T-helper 2 cell treated with Interferon-gamma antibody and Interleukin-4, amounts not matched to agents 5 μg/mL and 100 μg/mL, for 36 hours (primary cell): ENCODE data around the gene OR3A3.
"Not testable (repeated sequence)": the region's sequence is repeated elsewhere in the genome, so short reads cannot be mapped to it uniquely, and the experiment has no call there.

Source experiments
- DNase-seq: peaks from one replicate; pipeline ENCODE4 v3.0.0; 2021; ENCODE audit warnings: low spot score
- H3K27ac Mint-ChIP-seq: one replicate; pipeline ENCODE4 v1.8.0; 2021; ENCODE audit warnings: mild to moderate bottlenecking, mixed read lengths
- H3K27me3 Mint-ChIP-seq: one replicate; pipeline ENCODE4 v1.8.0; 2021; ENCODE audit warnings: low read depth, mixed read lengths
- H3K36me3 Mint-ChIP-seq: one replicate; pipeline ENCODE4 v1.8.0; 2021; ENCODE audit warnings: low read depth, mixed read lengths
- H3K4me1 Mint-ChIP-seq: one replicate; pipeline ENCODE4 v1.8.0; 2021; ENCODE audit warnings: low read depth, mixed read lengths
- H3K4me3 Mint-ChIP-seq: one replicate; pipeline ENCODE4 v1.8.0; 2022; ENCODE audit warnings: mild to moderate bottlenecking, moderate library complexity, mixed read lengths
- H3K9me3 Mint-ChIP-seq: one replicate; pipeline ENCODE4 v1.8.0; 2021; ENCODE audit warnings: mixed read lengths

The OR3A3 gene

GRCh38 chr17:3411070-3411469, at the start of gene OR3A3:
OR3A3 (plus strand) TSS chr17:3411370.
- DNase-seq, result no peak
- no peak within 1 kb of the TSS for H3K4me3 Mint-ChIP-seq
- H3K9me3 Mint-ChIP-seq, result peaks cover 16% of the 10 kb centered on the region
- no peaks in the 10 kb centered on the region for H3K36me3 Mint-ChIP-seq
- peaks cover 4% of the 10 kb centered on the region for H3K27me3 Mint-ChIP-seq
- no peaks in the 10 kb centered on the region for H3K4me1 Mint-ChIP-seq
- no peak within 1 kb of the TSS for H3K27ac Mint-ChIP-seq

- not testable (repeated sequence) for H3K36me3 Mint-ChIP-seq, H3K27me3 Mint-ChIP-seq, H3K9me3 Mint-ChIP-seq, DNase-seq, H3K4me3 Mint-ChIP-seq, H3K4me1 Mint-ChIP-seq, H3K27ac Mint-ChIP-seq
Observed at GRCh38 chr17:3371167-3371566, 40.0 kb upstream of the OR3A3 start.

- peaks cover 4% of the 10 kb centered on the region for H3K9me3 Mint-ChIP-seq
- no peaks in the 10 kb centered on the region for H3K36me3 Mint-ChIP-seq
- no peak overlapping the region for H3K4me3 Mint-ChIP-seq
- DNase-seq, result no peak
- no peaks in the 10 kb centered on the region for H3K4me1 Mint-ChIP-seq
- no peaks in the 10 kb centered on the region for H3K27me3 Mint-ChIP-seq
- no peak overlapping the region for H3K27ac Mint-ChIP-seq
Observed at GRCh38 chr17:3378321-3378720, 32.8 kb upstream of the OR3A3 start.

GRCh38 chr17:3381957-3382356, 29.2 kb upstream of the OR3A3 start:
- H3K27ac Mint-ChIP-seq, result no peak overlapping the region
- H3K4me1 Mint-ChIP-seq, result no peaks in the 10 kb centered on the region
- H3K4me3 Mint-ChIP-seq, result no peak overlapping the region
- no peaks in the 10 kb centered on the region for H3K9me3 Mint-ChIP-seq
- peaks cover 4% of the 10 kb centered on the region for H3K27me3 Mint-ChIP-seq
- DNase-seq, result no peak
- H3K36me3 Mint-ChIP-seq, result no peaks in the 10 kb centered on the region

GRCh38 chr17:3385869-3386816, 25.0 kb upstream of the OR3A3 start, which contains the start of gene OR3A2:
OR3A2 (minus strand) TSS chr17:3386308.
- Mint-ChIP-seq H3K36me3 (no peaks in the 10 kb centered on the region), H3K4me1 (no peaks in the 10 kb centered on the region), H3K9me3 (no peaks in the 10 kb centered on the region), H3K4me3 (peak within 1 kb of the TSS; percentile 58), H3K27me3 (peaks cover 13% of the 10 kb centered on the region), H3K27ac (no peak within 1 kb of the TSS)
- DNase-seq, result peak; percentile 8

GRCh38 chr17:3389791-3390190, 21.4 kb upstream of the OR3A3 start:
- no peaks in the 10 kb centered on the region for H3K36me3 Mint-ChIP-seq
- no peak for DNase-seq
- peaks cover 18% of the 10 kb centered on the region for H3K27me3 Mint-ChIP-seq
- no peaks in the 10 kb centered on the region for H3K9me3 Mint-ChIP-seq
- H3K4me3 Mint-ChIP-seq, result no peak overlapping the region
- no peaks in the 10 kb centered on the region for H3K4me1 Mint-ChIP-seq
- H3K27ac Mint-ChIP-seq, result no peak overlapping the region

- not testable (repeated sequence) for H3K4me1 Mint-ChIP-seq, H3K36me3 Mint-ChIP-seq, H3K27me3 Mint-ChIP-seq, H3K9me3 Mint-ChIP-seq, H3K27ac Mint-ChIP-seq, H3K4me3 Mint-ChIP-seq, DNase-seq
Observed at GRCh38 chr17:3397801-3398200, 13.4 kb upstream of the OR3A3 start.

GRCh38 chr17:3398310-3398709, 12.9 kb upstream of the OR3A3 start, which contains the start of gene OR1E1:
OR1E1 (minus strand) TSS chr17:3398410; CDS start chr17:3398410, 0 bp downstream.
- no peaks in the 10 kb centered on the region for H3K27me3 Mint-ChIP-seq
- no peaks in the 10 kb centered on the region for H3K4me1 Mint-ChIP-seq
- no peaks in the 10 kb centered on the region for H3K9me3 Mint-ChIP-seq
- no peak within 1 kb of the TSS for H3K4me3 Mint-ChIP-seq
- H3K27ac Mint-ChIP-seq, result no peak within 1 kb of the TSS
- no peaks in the 10 kb centered on the region for H3K36me3 Mint-ChIP-seq
- DNase-seq, result no peak

- no peak for DNase-seq
- no peak overlapping the region for H3K4me3 Mint-ChIP-seq
- no peak overlapping the region for H3K27ac Mint-ChIP-seq
- H3K4me1 Mint-ChIP-seq, result no peaks in the 10 kb centered on the region
- no peaks in the 10 kb centered on the region for H3K36me3 Mint-ChIP-seq
- no peaks in the 10 kb centered on the region for H3K27me3 Mint-ChIP-seq
- no peaks in the 10 kb centered on the region for H3K9me3 Mint-ChIP-seq
Observed at GRCh38 chr17:3400055-3400454, 11.1 kb upstream of the OR3A3 start.

GRCh38 chr17:3401786-3402185, 9.4 kb upstream of the OR3A3 start:
- Mint-ChIP-seq H3K4me3 (no peak overlapping the region), H3K36me3 (no peaks in the 10 kb centered on the region), H3K27me3 (no peaks in the 10 kb centered on the region), H3K4me1 (no peaks in the 10 kb centered on the region), H3K9me3 (peaks cover 7% of the 10 kb centered on the region), H3K27ac (no peak overlapping the region)
- no peak for DNase-seq

- not testable (repeated sequence) for H3K4me1 Mint-ChIP-seq, DNase-seq, H3K36me3 Mint-ChIP-seq, H3K27ac Mint-ChIP-seq, H3K27me3 Mint-ChIP-seq, H3K4me3 Mint-ChIP-seq
- peaks cover 17% of the 10 kb centered on the region for H3K9me3 Mint-ChIP-seq
Observed at GRCh38 chr17:3403856-3404255, 7.3 kb upstream of the OR3A3 start.

- H3K36me3 Mint-ChIP-seq, H3K27ac Mint-ChIP-seq, H3K4me1 Mint-ChIP-seq, DNase-seq, H3K4me3 Mint-ChIP-seq, H3K27me3 Mint-ChIP-seq, H3K9me3 Mint-ChIP-seq: not testable (repeated sequence)
Observed at GRCh38 chr17:3412216-3412615, 1.0 kb downstream of the OR3A3 start.

GRCh38 chr17:3415610-3416009, 4.4 kb downstream of the OR3A3 start:
- Mint-ChIP-seq H3K27ac (no peak overlapping the region), H3K4me1 (no peaks in the 10 kb centered on the region), H3K9me3 (no peaks in the 10 kb centered on the region), H3K4me3 (no peak overlapping the region), H3K27me3 (peaks cover 4% of the 10 kb centered on the region), H3K36me3 (no peaks in the 10 kb centered on the region)
- DNase-seq, result no peak

GRCh38 chr17:3418222-3418621, 7.1 kb downstream of the OR3A3 start:
- no peaks in the 10 kb centered on the region for H3K27me3 Mint-ChIP-seq
- H3K27ac Mint-ChIP-seq, result no peak overlapping the region
- DNase-seq, result no peak
- no peaks in the 10 kb centered on the region for H3K9me3 Mint-ChIP-seq
- no peaks in the 10 kb centered on the region for H3K4me1 Mint-ChIP-seq
- H3K36me3 Mint-ChIP-seq, result no peaks in the 10 kb centered on the region
- no peak overlapping the region for H3K4me3 Mint-ChIP-seq

GRCh38 chr17:3433215-3433614, 22.0 kb downstream of the OR3A3 start:
- H3K27me3 Mint-ChIP-seq, H3K27ac Mint-ChIP-seq, H3K4me1 Mint-ChIP-seq, H3K9me3 Mint-ChIP-seq, H3K4me3 Mint-ChIP-seq, DNase-seq, H3K36me3 Mint-ChIP-seq: not testable (repeated sequence)
